HG02943 (cell line): ENCODE measurements around the gene ALG12.

Experiments used
- ATAC-seq: cut with Tn5 transposase; IDR thresholded peaks from one replicate; pipeline ENCODE4 v1.9.1; 2021; ENCODE audit warnings: mild to moderate bottlenecking, low read depth, moderate library complexity; ENCODE audit not compliant: unreplicated experiment

The ALG12 gene

GRCh38 chr22:49933236-49934159 is 15.3 kb upstream of the ALG12 start:
- no peak for ATAC-seq

- no peak for ATAC-seq
Observed at GRCh38 chr22:49930596-49931412, 12.6 kb upstream of the ALG12 start.

- ATAC-seq, result no peak
Observed at GRCh38 chr22:49929994-49930575, 11.8 kb upstream of the ALG12 start.

- ATAC-seq, result no peak
Observed at GRCh38 chr22:49929211-49929979, 11.2 kb upstream of the ALG12 start.

GRCh38 chr22:49928555-49929210 is 10.4 kb upstream of the ALG12 start:
- no peak for ATAC-seq

- ATAC-seq, result no peak
Observed at GRCh38 chr22:49928185-49928495, 9.9 kb upstream of the ALG12 start.

GRCh38 chr22:49927483-49928184 is 9.4 kb upstream of the ALG12 start:
- ATAC-seq, result no peak

- ATAC-seq, result no peak
Observed at GRCh38 chr22:49926916-49927315, 8.7 kb upstream of the ALG12 start.

GRCh38 chr22:49925525-49926128 is 7.4 kb upstream of the ALG12 start:
- no peak for ATAC-seq

GRCh38 chr22:49924113-49924833 is 6.0 kb upstream of the ALG12 start:
- no peak for ATAC-seq

- ATAC-seq, result no peak
Observed at GRCh38 chr22:49923445-49923844, 5.2 kb upstream of the ALG12 start.

GRCh38 chr22:49922926-49923325 is 4.7 kb upstream of the ALG12 start:
- no peak for ATAC-seq

- no peak for ATAC-seq
Observed at GRCh38 chr22:49922484-49922883, 4.2 kb upstream of the ALG12 start.

- no peak for ATAC-seq
Observed at GRCh38 chr22:49921508-49922278, 3.5 kb upstream of the ALG12 start.

GRCh38 chr22:49920859-49921258 is 2.6 kb upstream of the ALG12 start:
- ATAC-seq, result no peak

GRCh38 chr22:49918911-49919881 is 958 bp upstream of the ALG12 start:
- no peak for ATAC-seq

- no peak for ATAC-seq
Observed at GRCh38 chr22:49916831-49917230, 1.4 kb downstream of the ALG12 start.
